GM12892 (cell line): ENCODE data around the gene SP3.

ENCODE experiments used
- DNase-seq: peaks from one replicate; pipeline ENCODE4 v3.0.0; 2011; ENCODE audit not compliant: insufficient read length
- FAIRE-seq: peaks from 2 replicates; lab custom pipeline; 2011; peaks lifted over from hg19 to GRCh38; lab: Jason Lieb, UNC
- POLR2A ChIP-seq: IDR thresholded peaks from 2 replicates; pipeline ENCODE4 v1.6.1; 2011; ENCODE audit warnings: low read depth, low read length, control low read depth
- POLR2AphosphoS5 ChIP-seq: IDR thresholded peaks from 2 replicates; pipeline ENCODE4 v1.6.1; 2011; ENCODE audit warnings: low read depth, low read length, control low read depth
- TAF1 ChIP-seq: IDR thresholded peaks from 2 replicates; pipeline ENCODE4 v1.6.1; 2011; ENCODE audit warnings: low read depth, mild to moderate bottlenecking, control low read depth, low read length, borderline replicate concordance

Gene SP3

DNA sequence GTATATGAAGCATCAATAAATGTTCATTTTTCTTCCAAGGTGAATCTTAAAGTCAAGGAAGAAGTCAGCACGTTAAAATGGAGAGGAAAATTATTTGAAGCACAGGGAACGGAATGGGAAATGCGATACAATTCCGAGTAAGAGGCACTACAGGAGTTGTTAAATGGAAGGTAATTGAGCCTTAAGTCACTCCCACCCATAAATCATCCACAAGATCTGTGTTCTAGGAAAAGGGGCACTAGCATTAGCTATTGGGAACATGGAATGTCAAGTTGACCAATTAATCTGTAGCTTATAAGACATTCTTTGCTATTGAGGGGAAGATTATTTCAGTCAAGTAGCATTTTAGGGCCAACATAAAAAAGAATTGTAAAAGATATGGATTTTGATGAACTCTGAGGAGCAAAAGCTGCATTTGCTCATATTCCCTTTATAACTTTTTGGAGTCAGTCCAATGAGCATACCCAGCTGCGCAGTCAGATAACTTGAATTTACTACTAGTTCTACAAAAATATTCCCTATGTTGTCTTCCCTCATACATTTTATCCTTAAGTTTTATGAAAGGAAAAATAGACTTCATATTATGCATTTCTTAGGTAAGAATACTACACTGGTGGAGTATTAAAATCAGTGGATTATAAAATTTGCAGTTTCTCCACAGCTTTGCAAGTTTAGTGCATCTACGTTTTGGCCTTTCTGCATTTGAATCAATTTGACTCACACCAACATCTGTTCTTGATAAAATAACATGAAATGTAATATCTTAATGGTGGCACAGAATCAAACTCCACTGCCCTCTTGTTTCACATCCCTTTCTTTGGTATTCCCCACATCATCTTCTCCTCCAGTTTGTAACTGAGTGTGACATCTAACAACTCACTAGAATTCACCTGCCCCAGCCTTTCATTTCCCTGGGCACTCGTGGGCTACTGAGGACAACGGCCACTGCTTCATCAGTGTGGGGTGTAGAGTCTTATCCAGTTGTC lies 95.6 kb downstream of the SP3 start:
- DNase-seq (no peak), FAIRE-seq (no peak)
- TF ChIP-seq POLR2AphosphoS5: no peak

- TF ChIP-seq POLR2AphosphoS5 (no peak), TAF1 (no peak), POLR2A (no peak)
- FAIRE-seq (no peak), DNase-seq (no peak)
Measured at GRCh38 chr2:173868406-173868805, 96.8 kb downstream of the SP3 start.

- no peak for TF ChIP-seq TAF1
- TF ChIP-seq POLR2A: no peak
- no peak for TF ChIP-seq POLR2AphosphoS5
- no peak for FAIRE-seq
- DNase-seq: no peak
Measured at GRCh38 chr2:173866874-173867618, 98.1 kb downstream of the SP3 start.

GRCh38 chr2:173865971-173866873 lies 99.0 kb downstream of the SP3 start:
- FAIRE-seq: no peak
- no peak for TF ChIP-seq TAF1
- DNase-seq: no peak

DNA sequence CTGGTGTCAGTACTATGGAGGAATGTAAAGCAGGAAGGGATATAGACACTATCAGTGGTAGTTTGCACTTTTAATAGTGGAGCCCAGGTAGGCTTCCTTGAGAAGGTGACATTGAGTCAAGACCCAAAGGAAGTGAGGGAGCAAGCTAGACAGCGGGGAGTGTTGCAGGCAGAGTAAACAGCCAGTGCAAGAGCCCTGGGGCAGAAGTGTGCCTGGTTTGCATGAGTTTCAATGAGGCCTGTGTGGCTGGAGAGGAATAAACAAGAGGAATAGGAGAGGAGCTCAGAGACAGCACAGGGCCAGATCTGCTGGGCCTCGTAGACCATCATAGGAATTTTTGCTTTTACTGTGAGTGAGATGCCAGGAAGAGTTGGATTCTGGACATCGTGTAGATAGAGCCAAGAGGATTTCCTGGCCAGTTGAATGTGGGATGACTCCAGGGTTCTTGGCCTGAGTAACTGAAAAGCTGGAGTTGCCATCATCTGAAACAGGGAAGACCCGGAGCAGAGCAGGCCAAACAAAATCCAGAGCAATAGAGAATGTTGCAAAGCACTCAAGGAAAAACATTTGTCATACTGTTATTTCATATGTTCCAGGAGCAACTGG lies 102.5 kb downstream of the SP3 start:
- DNase-seq (no peak), FAIRE-seq (no peak)
- no peak for TF ChIP-seq TAF1

DNA sequence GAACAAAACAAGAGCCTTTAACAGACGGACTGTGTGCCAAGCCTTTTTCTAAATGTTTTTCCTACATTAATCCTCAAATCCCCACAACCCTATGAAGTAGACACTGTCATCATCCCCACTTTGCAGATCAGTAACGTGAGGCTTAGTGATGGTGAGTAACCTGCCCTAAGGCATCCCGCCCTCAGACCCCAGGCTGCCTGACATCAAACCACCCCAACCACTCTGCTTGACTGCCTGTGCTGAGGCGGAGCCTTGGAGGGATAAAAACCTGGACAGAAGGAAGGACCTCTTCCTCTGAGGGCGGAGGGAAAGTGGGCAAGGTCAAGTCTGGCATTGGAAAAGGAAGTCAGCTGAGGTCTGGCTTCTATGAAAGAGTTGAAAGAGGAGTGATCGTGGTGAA lies 104.6 kb downstream of the SP3 start:
- TF ChIP-seq POLR2AphosphoS5 (no peak), POLR2A (no peak), TAF1 (no peak)
- DNase-seq (no peak), FAIRE-seq (no peak)

DNA sequence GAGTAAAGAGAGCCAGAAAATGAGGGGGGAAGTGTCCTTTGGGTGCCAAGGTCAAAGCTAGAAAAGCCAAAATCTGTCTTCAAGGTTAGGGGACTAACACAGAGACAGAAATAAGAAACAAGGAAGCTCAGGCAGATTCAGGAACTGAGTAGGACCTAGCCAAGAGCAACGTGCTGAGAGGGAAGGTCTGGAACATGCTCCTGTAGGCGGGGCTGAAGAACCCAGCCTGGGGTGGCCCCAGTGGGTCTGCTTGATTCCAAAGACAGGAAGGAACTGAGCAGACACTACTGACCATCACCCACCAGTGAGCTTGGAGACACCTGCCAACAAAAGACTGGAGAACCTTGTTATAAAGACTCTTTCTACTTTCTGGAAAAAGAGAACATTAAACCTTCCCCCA lies 105.1 kb downstream of the SP3 start:
- TF ChIP-seq POLR2A (no peak), POLR2AphosphoS5 (no peak), TAF1 (no peak)
- FAIRE-seq (no peak), DNase-seq (no peak)

GRCh38 chr2:173858291-173858731 lies 106.9 kb downstream of the SP3 start:
- peak; percentile 76 for FAIRE-seq
- no peak for DNase-seq
- TF ChIP-seq POLR2A: no peak
- TF ChIP-seq POLR2AphosphoS5: no peak
- TF ChIP-seq TAF1: no peak
